ENCODE measurements around the gene PACC1. TPM values are rescaled to one million over a fixed set of nuclear protein-coding genes. Genes with fewer than 3 reads are reported as not detected.
"Not testable (repeated sequence)": the region's sequence is repeated elsewhere in the genome, so short reads cannot be mapped to it uniquely, and the experiment has no call there.

PACC1 gene
- total RNA-seq, 2 experiments from 2014 or later: 1.8 to 2.1 TPM

- TF ChIP-seq, protein P1, sequence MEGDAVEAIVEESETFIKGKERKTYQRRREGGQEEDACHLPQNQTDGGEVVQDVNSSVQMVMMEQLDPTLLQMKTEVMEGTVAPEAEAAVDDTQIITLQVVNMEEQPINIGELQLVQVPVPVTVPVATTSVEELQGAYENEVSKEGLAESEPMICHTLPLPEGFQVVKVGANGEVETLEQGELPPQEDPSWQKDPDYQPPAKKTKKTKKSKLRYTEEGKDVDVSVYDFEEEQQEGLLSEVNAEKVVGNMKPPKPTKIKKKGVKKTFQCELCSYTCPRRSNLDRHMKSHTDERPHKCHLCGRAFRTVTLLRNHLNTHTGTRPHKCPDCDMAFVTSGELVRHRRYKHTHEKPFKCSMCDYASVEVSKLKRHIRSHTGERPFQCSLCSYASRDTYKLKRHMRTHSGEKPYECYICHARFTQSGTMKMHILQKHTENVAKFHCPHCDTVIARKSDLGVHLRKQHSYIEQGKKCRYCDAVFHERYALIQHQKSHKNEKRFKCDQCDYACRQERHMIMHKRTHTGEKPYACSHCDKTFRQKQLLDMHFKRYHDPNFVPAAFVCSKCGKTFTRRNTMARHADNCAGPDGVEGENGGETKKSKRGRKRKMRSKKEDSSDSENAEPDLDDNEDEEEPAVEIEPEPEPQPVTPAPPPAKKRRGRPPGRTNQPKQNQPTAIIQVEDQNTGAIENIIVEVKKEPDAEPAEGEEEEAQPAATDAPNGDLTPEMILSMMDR (IDR thresholded peaks at IDR 0.05): no peak
- ATAC-seq (ENCODE audit: poor library complexity): no peak
- Mint-ChIP-seq H3K4me1 (ENCODE audit: low read depth) (peaks cover 12% of the 10 kb centered on the region), H3K36me3 (ENCODE audit: low read depth) (peaks cover 73% of the 10 kb centered on the region), H3K4me3 (no peak overlapping the region), H3K27ac (no peak overlapping the region), H3K9me3 (peaks cover 13% of the 10 kb centered on the region), H3K27me3 (no peaks in the 10 kb centered on the region)
- Histone ChIP-seq H3K9me3 (ENCODE audit: control insufficient read depth in 1 of 2, insufficient read depth in 1 of 2, low read length in 2 of 2) (peaks cover 0 to 6% of the 10 kb centered on the region in 2 experiments), H3K4me3 (ENCODE audit: low read length) (no peak overlapping the region), H3K27ac (ENCODE audit: low read depth in 1 of 2, low read length in 2 of 2) (no peak overlapping the region), H3K27me3 (ENCODE audit: control insufficient read depth in 1 of 2, insufficient read depth in 2 of 2, low read length in 2 of 2) (no peaks in the 10 kb centered on the region), H3K4me1 (ENCODE audit: insufficient read depth, low read length) (no peaks in the 10 kb centered on the region), H3K36me3 (ENCODE audit: insufficient read depth, low read length) (no peaks in the 10 kb centered on the region)
- no peak for DNase-seq
- intact Hi-C loops (cut with DNase I, micrococcal nuclease): no loop called here
- CTCF ChIA-PET: no interaction called here
- POLR2A ChIA-PET: no interaction called here
These were observed 18.0 kb downstream of the PACC1 start for GRCh38 chr1:212396638-212397037.

GRCh38 chr1:212395678-212396437 is 18.8 kb downstream of the PACC1 start:
- ATAC-seq (ENCODE audit: poor library complexity); CTCF ChIA-PET; H3K4me1 ChIP-seq (ENCODE audit: insufficient read depth, low read length); DNase-seq; H3K27ac ChIP-seq (ENCODE audit: low read depth in 1 of 2, low read length in 2 of 2); H3K27me3 Mint-ChIP-seq; H3K9me3 ChIP-seq (ENCODE audit: control insufficient read depth in 1 of 2, insufficient read depth in 1 of 2, low read length in 2 of 2); H3K27me3 ChIP-seq (ENCODE audit: control insufficient read depth in 1 of 2, insufficient read depth in 2 of 2, low read length in 2 of 2); H3K36me3 ChIP-seq (ENCODE audit: insufficient read depth, low read length); H3K4me3 Mint-ChIP-seq; H3K4me3 ChIP-seq (ENCODE audit: low read length); H3K27ac Mint-ChIP-seq; intact Hi-C loops (cut with DNase I, micrococcal nuclease); POLR2A ChIA-PET: not testable (repeated sequence)
- peaks cover 77% of the 10 kb centered on the region for H3K36me3 Mint-ChIP-seq (ENCODE audit: low read depth)
- peaks cover 13% of the 10 kb centered on the region for H3K9me3 Mint-ChIP-seq
- H3K4me1 Mint-ChIP-seq (ENCODE audit: low read depth): peaks cover 12% of the 10 kb centered on the region

- no peaks in the 10 kb centered on the region for H3K27me3 ChIP-seq (ENCODE audit: control insufficient read depth in 1 of 2, insufficient read depth in 2 of 2, low read length in 2 of 2)
- H3K4me1 ChIP-seq (ENCODE audit: insufficient read depth, low read length): peaks cover 2% of the 10 kb centered on the region
- ATAC-seq (ENCODE audit: poor library complexity): no peak
- intact Hi-C loops (cut with DNase I, micrococcal nuclease): no loop called here
- H3K4me3 ChIP-seq (ENCODE audit: low read length): no peak overlapping the region
- H3K36me3 Mint-ChIP-seq (ENCODE audit: low read depth): peaks cover 87% of the 10 kb centered on the region
- TF ChIP-seq, protein P1 (IDR thresholded peaks at IDR 0.05): no peak
- no peak for DNase-seq
- POLR2A ChIA-PET: no interaction called here
- no peak overlapping the region for H3K27ac Mint-ChIP-seq
- peaks cover 14% of the 10 kb centered on the region for H3K9me3 Mint-ChIP-seq
- H3K36me3 ChIP-seq (ENCODE audit: insufficient read depth, low read length): peaks cover 40% of the 10 kb centered on the region
- H3K4me3 Mint-ChIP-seq: no peak overlapping the region
- H3K27ac ChIP-seq (ENCODE audit: low read depth in 1 of 2, low read length in 2 of 2): no peak overlapping the region
- H3K4me1 Mint-ChIP-seq (ENCODE audit: low read depth): peaks cover 12% of the 10 kb centered on the region
- H3K27me3 Mint-ChIP-seq: no peaks in the 10 kb centered on the region
- CTCF ChIA-PET: no interaction called here
- peaks cover 0 to 13% of the 10 kb centered on the region in 2 experiments for H3K9me3 ChIP-seq (ENCODE audit: control insufficient read depth in 1 of 2, insufficient read depth in 1 of 2, low read length in 2 of 2)
These were observed 25.5 kb downstream of the PACC1 start for GRCh38 chr1:212388985-212389716.

Data from CD4-positive, alpha-beta T cell (primary cell).